ENCODE data around the gene STEAP3. TPM values are rescaled to one million over a fixed set of nuclear protein-coding genes. Genes with fewer than 3 reads are reported as not detected.

STEAP3 gene
- total RNA-seq, 1 donor from 2014 or later: 3.0 TPM

- DNase-seq: no peak
Measured at GRCh38 chr2:119197529-119198239, 25.9 kb upstream of the STEAP3 start.

GRCh38 chr2:119198240-119198840 is 25.3 kb upstream of the STEAP3 start:
- DNase-seq: no peak

GRCh38 chr2:119201815-119202214 is 21.8 kb upstream of the STEAP3 start:
- no peak for DNase-seq

- DNase-seq: no peak
Measured at GRCh38 chr2:119202610-119203310, 20.9 kb upstream of the STEAP3 start.

DNA sequence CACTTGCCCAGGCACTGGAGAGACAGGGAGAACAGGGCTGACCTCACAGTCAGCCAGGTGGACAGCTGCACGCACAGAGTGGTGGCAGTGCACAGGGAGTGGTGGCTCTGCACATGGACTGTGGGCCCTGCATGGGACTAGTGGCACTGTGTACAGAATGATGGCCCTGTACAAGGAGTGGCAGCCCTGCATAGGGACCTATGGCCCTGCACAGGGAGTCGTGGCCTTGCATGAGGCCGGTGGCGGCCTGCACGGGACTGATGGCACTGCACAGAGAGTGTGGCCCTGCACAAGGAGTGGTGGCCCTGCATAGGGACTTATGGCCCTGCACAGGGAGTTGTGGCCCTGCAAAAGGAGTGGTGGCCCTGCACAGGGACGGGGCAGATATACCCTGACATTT is 19.1 kb upstream of the STEAP3 start:
- no peak for DNase-seq

DNA sequence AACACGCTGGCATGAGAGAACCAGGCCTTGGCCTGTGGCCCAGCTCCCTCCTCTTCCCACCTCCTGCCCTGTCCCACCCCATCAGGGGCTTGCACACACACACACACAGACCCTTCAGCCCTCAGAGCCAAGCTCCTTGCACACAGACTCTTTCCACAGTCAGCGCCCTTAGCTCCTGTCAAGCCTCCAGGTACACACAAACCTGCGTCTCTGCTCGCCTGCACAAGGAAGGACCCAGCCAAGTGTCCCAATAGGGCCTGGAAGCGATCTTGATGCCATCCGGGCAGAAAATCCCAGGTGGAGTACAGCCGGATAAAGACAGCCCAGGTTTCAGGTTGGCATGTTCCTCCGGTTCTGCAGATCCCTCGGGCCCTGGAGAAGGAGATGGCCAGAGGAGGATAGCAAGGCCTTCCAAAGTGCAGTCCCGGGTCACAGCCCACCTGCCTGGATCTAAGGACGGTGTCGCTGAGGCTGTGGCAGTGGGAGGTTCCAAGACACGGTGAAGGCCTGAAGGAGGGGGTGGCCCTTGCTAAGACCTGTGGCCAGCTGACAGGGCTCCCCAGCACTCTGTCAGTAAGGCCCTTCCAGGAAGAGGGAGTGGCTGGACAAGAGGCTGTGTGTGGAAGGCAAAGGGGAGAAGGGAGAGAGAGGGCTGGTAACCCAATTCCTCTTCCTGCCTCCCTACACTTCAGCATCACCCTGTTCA is 18.5 kb upstream of the STEAP3 start:
- DNase-seq: no peak

- DNase-seq: no peak
Measured at GRCh38 chr2:119206201-119206600, 17.4 kb upstream of the STEAP3 start.

GRCh38 chr2:119207447-119207846 is 16.2 kb upstream of the STEAP3 start:
- DNase-seq: no peak

GRCh38 chr2:119208791-119209203 is 14.8 kb upstream of the STEAP3 start:
- no peak for DNase-seq

- no peak for DNase-seq
Measured at GRCh38 chr2:119212139-119212800, 11.4 kb upstream of the STEAP3 start.

DNA sequence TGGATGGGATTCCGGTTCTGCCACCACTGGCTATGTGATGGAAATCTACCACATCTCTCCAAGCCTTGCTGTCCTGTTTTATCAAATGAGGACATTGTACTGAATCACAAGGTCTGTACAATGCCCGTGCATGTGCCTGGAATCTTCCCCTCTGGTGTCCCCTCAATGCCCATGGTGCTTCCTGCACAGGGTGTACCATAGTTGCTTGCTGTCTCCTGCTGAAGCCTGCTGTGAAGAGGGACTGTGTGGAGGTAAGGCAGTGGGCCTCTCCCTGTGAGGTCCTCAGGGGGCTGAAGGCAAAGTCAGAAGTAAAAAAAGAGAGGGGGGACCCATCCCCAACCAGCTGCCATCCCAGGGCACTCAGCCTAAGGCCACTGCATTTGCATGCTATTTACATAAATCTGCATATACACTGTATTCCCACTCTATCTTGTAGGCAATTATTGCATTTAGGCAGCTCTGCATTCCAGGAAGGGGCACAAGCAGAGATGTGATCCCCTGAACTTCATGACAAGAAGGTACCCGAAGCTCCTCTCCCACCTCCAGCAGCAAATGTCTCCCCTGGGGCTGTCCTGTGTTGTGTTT is 9.1 kb upstream of the STEAP3 start:
- no peak for DNase-seq

DNA sequence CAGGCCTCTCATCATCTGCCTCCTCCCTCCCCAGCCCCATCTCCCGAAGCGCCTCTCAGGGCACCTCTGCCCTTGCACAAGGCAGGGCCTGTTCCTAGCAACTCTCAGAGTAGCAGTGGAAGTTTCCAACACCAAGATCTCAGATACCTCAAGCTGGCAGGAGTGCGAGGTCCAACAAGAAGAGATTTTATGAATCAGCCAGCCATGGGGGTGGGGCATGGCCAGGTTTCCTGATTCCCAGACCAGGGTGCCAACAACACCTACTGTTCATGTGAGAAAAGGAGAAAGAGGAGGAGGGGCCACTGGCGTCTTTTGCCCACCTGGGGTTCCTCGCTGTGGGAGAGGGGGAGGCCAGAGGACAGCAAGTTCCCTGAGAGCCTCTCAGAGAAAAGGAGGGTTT is 6.6 kb upstream of the STEAP3 start:
- no peak for DNase-seq

- no peak for DNase-seq
Measured at GRCh38 chr2:119218478-119219064, 5.1 kb upstream of the STEAP3 start.

- DNase-seq: no peak
Measured at GRCh38 chr2:119219873-119220272, 3.8 kb upstream of the STEAP3 start.

GRCh38 chr2:119220720-119221301 is 2.8 kb upstream of the STEAP3 start:
- no peak for DNase-seq

DNA sequence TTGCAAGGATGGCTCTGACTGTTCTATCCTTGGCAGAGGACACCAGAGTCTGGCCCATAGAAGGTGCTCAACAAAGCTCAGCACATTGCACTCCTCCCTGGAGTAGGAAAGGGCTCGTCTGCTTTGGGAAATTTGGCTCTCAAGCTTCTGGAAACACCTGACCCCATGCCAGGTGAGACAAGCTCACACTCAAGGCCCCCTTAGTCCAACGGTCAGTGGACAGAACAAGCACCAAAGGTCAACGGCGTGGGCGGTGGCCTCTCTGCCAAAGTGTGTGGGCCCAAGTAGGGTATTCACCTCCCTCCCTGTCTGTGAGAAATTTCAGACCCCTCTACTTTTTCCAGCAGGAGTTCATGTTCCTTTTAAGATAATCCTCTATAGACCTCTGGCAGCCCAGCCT is 2.0 kb upstream of the STEAP3 start:
- DNase-seq: no peak

DNA sequence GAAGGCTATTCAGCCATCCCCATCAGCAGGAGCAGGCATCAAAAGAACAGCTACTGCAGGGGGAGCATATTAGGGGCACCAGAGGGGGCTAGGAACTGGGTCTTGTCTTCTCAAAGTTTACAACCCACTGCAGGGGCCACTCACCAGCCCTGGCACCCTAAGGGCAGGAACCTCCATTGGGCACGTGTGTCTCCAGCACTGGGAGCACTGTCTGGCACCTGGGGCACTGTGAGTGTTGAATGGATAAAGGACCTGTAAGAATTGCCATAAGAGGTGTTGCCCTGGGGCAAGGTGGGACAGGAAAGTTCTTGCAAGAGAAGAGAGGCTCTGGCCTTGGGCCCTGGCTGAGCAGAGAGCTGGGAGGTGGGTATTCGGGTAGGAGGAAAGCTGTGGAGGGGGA is 1.4 kb upstream of the STEAP3 start:
- DNase-seq: no peak

DNA sequence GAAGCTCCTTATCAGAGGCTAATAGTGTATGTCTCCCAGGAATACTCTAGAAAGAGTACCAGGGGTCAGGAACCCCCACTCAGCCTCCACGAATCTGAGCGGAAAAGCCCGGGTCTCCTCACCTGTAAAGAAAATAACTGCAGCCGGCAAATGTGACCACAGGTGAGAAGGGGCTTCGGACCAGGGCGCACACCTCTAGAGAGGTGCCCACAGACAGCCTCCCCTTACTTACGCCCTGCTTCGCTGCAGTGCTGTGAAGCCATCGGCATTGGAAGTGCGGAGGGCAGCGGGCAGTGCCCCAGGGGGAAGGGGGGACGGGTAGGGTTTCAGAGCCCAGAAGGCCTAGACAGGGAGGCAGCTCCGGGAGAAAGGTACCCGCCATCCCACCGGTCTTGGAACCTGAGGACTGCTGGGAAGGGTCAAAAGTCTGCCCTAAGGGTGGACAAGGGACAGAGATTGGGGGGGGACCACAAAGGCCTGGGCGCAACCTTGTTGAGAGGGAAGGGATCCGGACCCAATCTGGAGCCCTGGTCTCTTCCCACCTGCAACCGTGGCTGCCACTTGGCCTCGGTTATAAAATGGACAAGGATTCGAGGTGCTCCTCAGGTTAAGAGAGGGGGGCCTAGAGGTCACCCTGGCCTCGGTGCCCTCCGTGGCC is 642 bp upstream of the STEAP3 start:
- DNase-seq: no peak

DNA sequence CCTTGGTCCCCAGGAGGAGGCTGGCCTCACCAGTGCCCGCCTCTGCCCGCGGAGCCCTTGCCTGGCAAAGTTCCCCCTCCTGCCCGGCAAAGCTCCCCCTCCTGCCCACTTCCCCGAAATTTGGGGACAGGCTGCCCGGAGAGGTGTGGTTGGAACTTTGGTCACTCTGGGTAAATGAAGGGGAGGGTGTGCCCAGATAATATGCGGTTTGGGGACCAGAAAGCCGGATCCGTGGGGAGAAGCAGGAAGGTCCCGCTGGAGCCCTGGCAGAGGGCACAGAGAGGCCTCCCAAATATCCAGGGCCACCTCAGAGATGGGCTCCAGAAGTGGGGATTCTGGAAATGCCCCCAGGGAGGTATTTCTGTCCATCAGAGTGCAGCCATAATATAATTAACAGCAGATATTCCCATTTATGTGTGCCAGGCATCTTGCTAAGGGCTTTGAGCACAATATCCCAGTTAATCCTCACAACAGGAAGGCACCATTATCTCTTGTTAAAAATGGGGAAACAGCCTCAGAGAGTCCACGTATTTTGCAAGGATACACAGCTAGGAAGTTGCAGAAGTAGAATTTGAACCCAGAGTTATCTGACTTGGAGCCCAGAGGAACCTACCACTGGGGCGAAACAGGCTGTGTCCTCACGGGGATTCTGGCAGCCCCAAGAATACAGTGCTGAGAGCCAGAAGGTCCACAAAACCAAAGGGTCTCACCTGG is 914 bp downstream of the STEAP3 start:
- no peak for DNase-seq

Data from skin of body (tissue), 2 donors.